ENCODE data around the gene FAM107B. TPM values are rescaled to one million over a fixed set of nuclear protein-coding genes. Genes with fewer than 3 reads are reported as not detected.

The FAM107B gene
- total RNA-seq, 1 experiment from 2014 or later, result 61.6 TPM

DNA sequence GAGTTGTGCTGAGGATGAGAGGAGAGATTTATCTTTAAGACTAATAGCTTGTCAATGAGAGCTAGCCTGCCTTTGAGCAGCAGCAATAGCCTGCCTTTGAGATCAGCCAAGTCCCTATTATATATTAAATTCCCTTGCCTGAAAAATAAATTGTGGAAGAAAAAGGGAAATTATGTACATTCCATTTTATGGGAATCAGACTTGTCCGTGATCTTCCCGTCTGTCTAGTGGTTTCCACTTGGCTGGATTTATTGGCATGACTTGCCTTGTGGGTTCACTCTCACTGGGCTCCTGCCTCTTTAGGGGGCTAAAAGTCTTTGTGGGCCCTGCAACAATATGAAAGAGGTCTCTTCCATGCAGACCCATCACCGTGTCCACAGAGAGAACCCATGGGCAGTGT lies 272.3 kb downstream of the FAM107B start:
- H3K4me3 ChIP-seq (ENCODE audit: low read depth, low read length, poor library complexity, severe bottlenecking), result no peak overlapping the region
- POLR2A ChIA-PET (ENCODE audit: low non-redundant PET), result interaction anchor here (0.5 kb wide), 1 partner anchor 1310 kb away, joined by 3 read pairs; no protein-coding TSS in a partner anchor
- BruUV-seq (replicated peaks), result no TSS peak

DNA sequence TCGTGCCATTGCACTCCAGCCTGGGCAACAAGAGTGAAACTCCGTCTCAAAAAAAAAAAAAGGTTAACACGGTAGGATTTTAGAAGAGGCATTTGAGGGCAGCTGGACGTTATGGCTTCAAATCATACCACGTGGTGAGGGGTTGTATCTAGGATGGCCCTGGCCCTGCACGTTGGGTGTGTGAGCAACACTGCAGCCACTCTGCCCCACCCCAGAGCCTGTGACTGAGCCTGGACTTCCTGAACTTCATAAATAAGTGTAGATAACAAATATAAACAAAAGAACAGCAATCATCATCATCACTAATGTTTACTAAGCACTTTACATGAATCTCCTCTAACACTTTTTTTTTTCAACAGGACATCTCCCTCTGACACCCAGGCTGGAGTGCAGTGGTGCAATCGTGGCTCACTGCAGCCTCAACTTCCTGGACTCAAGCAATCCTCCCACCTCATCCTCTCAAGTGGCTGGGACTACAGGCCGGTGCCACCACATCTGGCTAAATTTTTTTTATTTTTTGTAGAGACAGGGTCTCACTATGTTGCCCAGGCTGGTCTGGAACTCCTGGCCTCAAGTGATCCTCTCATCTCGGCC lies 274.4 kb downstream of the FAM107B start:
- ChIA-PET POLR2A (ENCODE audit: low non-redundant PET) (no interaction called here), CTCF (interaction anchor here (1.5 kb wide), 1 partner anchor 378 kb away, joined by 4 read pairs; the partner anchor contains the start of gene SUV39H2)
- Histone ChIP-seq H3K4me3 (ENCODE audit: low read depth, low read length, poor library complexity, severe bottlenecking) (no peak overlapping the region), H3K4me1 (ENCODE audit: insufficient read depth, low read length, poor library complexity, severe bottlenecking) (no peaks in the 10 kb centered on the region), H3K27ac (ENCODE audit: low read depth, low read length, poor library complexity, severe bottlenecking) (no peak overlapping the region), H3K9me3 (ENCODE audit: low read depth, low read length, poor library complexity, severe bottlenecking) (no peaks in the 10 kb centered on the region), H3K27me3 (replicated peaks; ENCODE audit: insufficient read depth, low read depth, low read length, poor library complexity) (no peaks in the 10 kb centered on the region), H3K36me3 (ENCODE audit: insufficient read depth, low read length, poor library complexity, severe bottlenecking) (no peaks in the 10 kb centered on the region)
- TF ChIP-seq EZH2 (IDR thresholded peaks at IDR 0.05; ENCODE audit: borderline replicate concordance, low read depth, low read length, poor library complexity, severe bottlenecking), result no peak
- intact Hi-C loops (cut with micrococcal nuclease; ENCODE audit: unreplicated experiment), result no loop called here
- no TSS peak for BruUV-seq (replicated peaks)
- DNase-seq (ENCODE audit: low spot score), result no peak

More for the DNA sequence above, 272.3 kb downstream of the FAM107B start:
- Histone ChIP-seq H3K27me3 (replicated peaks; ENCODE audit: insufficient read depth, low read depth, low read length, poor library complexity) (no peaks in the 10 kb centered on the region), H3K4me1 (ENCODE audit: insufficient read depth, low read length, poor library complexity, severe bottlenecking) (no peaks in the 10 kb centered on the region), H3K9me3 (ENCODE audit: low read depth, low read length, poor library complexity, severe bottlenecking) (no peaks in the 10 kb centered on the region), H3K27ac (ENCODE audit: low read depth, low read length, poor library complexity, severe bottlenecking) (no peak overlapping the region), H3K36me3 (ENCODE audit: insufficient read depth, low read length, poor library complexity, severe bottlenecking) (no peaks in the 10 kb centered on the region)
- intact Hi-C loops (cut with micrococcal nuclease; ENCODE audit: unreplicated experiment), result no loop called here
- CTCF ChIA-PET, result no interaction called here
- TF ChIP-seq, protein P1, sequence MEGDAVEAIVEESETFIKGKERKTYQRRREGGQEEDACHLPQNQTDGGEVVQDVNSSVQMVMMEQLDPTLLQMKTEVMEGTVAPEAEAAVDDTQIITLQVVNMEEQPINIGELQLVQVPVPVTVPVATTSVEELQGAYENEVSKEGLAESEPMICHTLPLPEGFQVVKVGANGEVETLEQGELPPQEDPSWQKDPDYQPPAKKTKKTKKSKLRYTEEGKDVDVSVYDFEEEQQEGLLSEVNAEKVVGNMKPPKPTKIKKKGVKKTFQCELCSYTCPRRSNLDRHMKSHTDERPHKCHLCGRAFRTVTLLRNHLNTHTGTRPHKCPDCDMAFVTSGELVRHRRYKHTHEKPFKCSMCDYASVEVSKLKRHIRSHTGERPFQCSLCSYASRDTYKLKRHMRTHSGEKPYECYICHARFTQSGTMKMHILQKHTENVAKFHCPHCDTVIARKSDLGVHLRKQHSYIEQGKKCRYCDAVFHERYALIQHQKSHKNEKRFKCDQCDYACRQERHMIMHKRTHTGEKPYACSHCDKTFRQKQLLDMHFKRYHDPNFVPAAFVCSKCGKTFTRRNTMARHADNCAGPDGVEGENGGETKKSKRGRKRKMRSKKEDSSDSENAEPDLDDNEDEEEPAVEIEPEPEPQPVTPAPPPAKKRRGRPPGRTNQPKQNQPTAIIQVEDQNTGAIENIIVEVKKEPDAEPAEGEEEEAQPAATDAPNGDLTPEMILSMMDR (conservative IDR thresholded peaks at IDR 0.05; ENCODE audit: low read depth, low read length), result no peak
- no peak for TF ChIP-seq EZH2 (IDR thresholded peaks at IDR 0.05; ENCODE audit: borderline replicate concordance, low read depth, low read length, poor library complexity, severe bottlenecking)
- DNase-seq (ENCODE audit: low spot score), result no peak

DNA sequence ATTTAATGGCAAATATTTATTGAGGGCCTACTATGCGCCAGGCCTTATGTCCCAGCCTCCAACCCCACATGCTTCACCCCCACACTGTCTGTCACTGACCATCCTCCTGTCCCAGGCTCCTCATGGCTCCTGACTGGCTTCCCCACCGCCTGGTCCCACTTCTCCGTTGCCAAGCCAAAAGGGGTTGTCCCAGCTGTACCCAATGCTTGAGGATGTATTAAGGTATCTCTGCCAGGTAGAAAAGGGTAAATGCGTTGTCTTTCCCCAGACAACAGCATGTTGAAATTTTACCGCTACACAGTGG lies 275.1 kb downstream of the FAM107B start:
- intact Hi-C loops (cut with micrococcal nuclease; ENCODE audit: unreplicated experiment), result loop anchor here (2.0 to 5.0 kb wide), 4 partner anchors 323 to 607 kb away; partner anchors contain the start of genes CDNF, HSPA14 and MSANTD7
- no peaks in the 10 kb centered on the region for H3K4me1 ChIP-seq (ENCODE audit: insufficient read depth, low read length, poor library complexity, severe bottlenecking)
- no peaks in the 10 kb centered on the region for H3K27me3 ChIP-seq (replicated peaks; ENCODE audit: insufficient read depth, low read depth, low read length, poor library complexity)
- ChIA-PET CTCF (interaction anchor here (0.6 to 1.5 kb wide), 3 partner anchors 324 to 453 kb away, joined by 3 to 4 read pairs (median 4); partner anchors contain the start of gene SUV39H2), POLR2A (ENCODE audit: low non-redundant PET) (no interaction called here)
- no peak for DNase-seq (ENCODE audit: low spot score)
- no peaks in the 10 kb centered on the region for H3K36me3 ChIP-seq (ENCODE audit: insufficient read depth, low read length, poor library complexity, severe bottlenecking)
- no peaks in the 10 kb centered on the region for H3K9me3 ChIP-seq (ENCODE audit: low read depth, low read length, poor library complexity, severe bottlenecking)
- H3K4me3 ChIP-seq (ENCODE audit: low read depth, low read length, poor library complexity, severe bottlenecking), result no peak overlapping the region
- TF ChIP-seq, protein P1 (conservative IDR thresholded peaks at IDR 0.05; ENCODE audit: low read depth, low read length), result no peak
- TF ChIP-seq EZH2 (IDR thresholded peaks at IDR 0.05; ENCODE audit: borderline replicate concordance, low read depth, low read length, poor library complexity, severe bottlenecking), result no peak
- BruUV-seq (replicated peaks), result no TSS peak
- no peak overlapping the region for H3K27ac ChIP-seq (ENCODE audit: low read depth, low read length, poor library complexity, severe bottlenecking)
